Osteoblast (primary cell): ENCODE results near the gene MSANTD4. TPM values are rescaled to one million over a fixed set of nuclear protein-coding genes. Genes with fewer than 3 reads are reported as not detected.

ENCODE experiments used
- DNase-seq: peaks from one replicate; pipeline ENCODE4 v3.0.0; 2011; ENCODE audit warnings: low spot score, mixed read lengths; ENCODE audit not compliant: insufficient read length; ENCODE audit errors: missing footprints
- H2AFZ ChIP-seq: 2 replicates; pipeline ENCODE4 v1.6.0; 2011; ENCODE audit warnings: mild to moderate bottlenecking, low read length
- H3K27ac ChIP-seq: 2 replicates; pipeline ENCODE4 v1.5.1; 2011; ENCODE audit warnings: mild to moderate bottlenecking, low read depth, low read length, moderate library complexity
- H3K27me3 ChIP-seq: 2 replicates; pipeline ENCODE4 v1.6.0; 2012; ENCODE audit warnings: mild to moderate bottlenecking, control low read depth, inconsistent platforms, low read length, moderate library complexity; ENCODE audit not compliant: insufficient read depth
- H3K36me3 ChIP-seq: 2 replicates; pipeline ENCODE4 v1.5.1; 2011; ENCODE audit warnings: mild to moderate bottlenecking, low read length, control low read depth, moderate library complexity; ENCODE audit not compliant: insufficient read depth
- H3K4me1 ChIP-seq: 2 replicates; pipeline ENCODE4 v1.5.1; 2011; ENCODE audit warnings: mild to moderate bottlenecking, low read length, control low read depth, moderate library complexity; ENCODE audit not compliant: insufficient read depth
- H3K4me2 ChIP-seq: 2 replicates; pipeline ENCODE4 v1.6.0; 2011; ENCODE audit warnings: mild to moderate bottlenecking, low read length; ENCODE audit not compliant: insufficient read depth
- H3K4me3 ChIP-seq: fragments of 200-600 bp; sonication (generic); 3 replicates; pipeline ENCODE4 v1.5.1; 2012; ENCODE audit warnings: mild to moderate bottlenecking, low read length, inconsistent platforms; ENCODE audit not compliant: insufficient read depth
- H3K79me2 ChIP-seq: 2 replicates; pipeline ENCODE4 v1.6.0; 2012; ENCODE audit warnings: mild to moderate bottlenecking, low read length, control low read depth, inconsistent platforms; ENCODE audit not compliant: insufficient read depth
- H3K9me3 ChIP-seq: 2 replicates; pipeline ENCODE4 v1.5.1; 2011; ENCODE audit warnings: low read depth, low read length, control low read depth
- H4K20me1 ChIP-seq: 2 replicates; pipeline ENCODE4 v1.6.0; 2012; ENCODE audit warnings: mild to moderate bottlenecking, low read length, control low read depth; ENCODE audit not compliant: insufficient read depth
- CTCF ChIP-seq: IDR thresholded peaks from 2 replicates; pipeline ENCODE4 v1.5.1; 2011; ENCODE audit warnings: mild to moderate bottlenecking, low read depth, low read length, moderate library complexity; ENCODE audit errors: extremely low read depth
- total RNA-seq: library from RNA; depleted of rRNA; stranded (reverse); fragments of >200 nt; gene quantifications from 2 replicates; pipeline ENCODE4 v1.2.3, GENCODE V29; 2012

The MSANTD4 gene
- total RNA-seq, 1 donor = 34.4 TPM

GRCh38 chr11:106032861-106033260 lies 10.8 kb upstream of the MSANTD4 start:
- no peaks in the 10 kb centered on the region for H3K27me3 ChIP-seq
- H3K4me1 ChIP-seq = no peaks in the 10 kb centered on the region
- H3K4me2 ChIP-seq = no peak overlapping the region
- no peaks in the 10 kb centered on the region for H3K79me2 ChIP-seq
- H3K36me3 ChIP-seq = no peaks in the 10 kb centered on the region
- H3K9me3 ChIP-seq = no peaks in the 10 kb centered on the region
- H3K27ac ChIP-seq = no peak overlapping the region
- H4K20me1 ChIP-seq = no peaks in the 10 kb centered on the region
- no peak overlapping the region for H3K4me3 ChIP-seq
- no peak for TF ChIP-seq CTCF
- H2AFZ ChIP-seq = no peak overlapping the region
- DNase-seq = no peak

GRCh38 chr11:106031936-106032335 lies 9.9 kb upstream of the MSANTD4 start:
- Histone ChIP-seq H3K9me3 (no peaks in the 10 kb centered on the region), H3K79me2 (no peaks in the 10 kb centered on the region), H3K4me3 (no peak overlapping the region), H2AFZ (no peak overlapping the region), H4K20me1 (no peaks in the 10 kb centered on the region), H3K4me2 (no peak overlapping the region), H3K27me3 (no peaks in the 10 kb centered on the region), H3K27ac (no peak overlapping the region), H3K4me1 (no peaks in the 10 kb centered on the region), H3K36me3 (no peaks in the 10 kb centered on the region)
- DNase-seq = no peak
- TF ChIP-seq CTCF = no peak

GRCh38 chr11:106031202-106031810 lies 9.3 kb upstream of the MSANTD4 start:
- H3K4me2 ChIP-seq = no peak overlapping the region
- H3K9me3 ChIP-seq = no peaks in the 10 kb centered on the region
- H2AFZ ChIP-seq = no peak overlapping the region
- no peaks in the 10 kb centered on the region for H3K79me2 ChIP-seq
- DNase-seq = no peak
- H4K20me1 ChIP-seq = no peaks in the 10 kb centered on the region
- no peaks in the 10 kb centered on the region for H3K4me1 ChIP-seq
- no peak overlapping the region for H3K27ac ChIP-seq
- H3K27me3 ChIP-seq = no peaks in the 10 kb centered on the region
- no peaks in the 10 kb centered on the region for H3K36me3 ChIP-seq
- H3K4me3 ChIP-seq = no peak overlapping the region
- TF ChIP-seq CTCF = no peak

GRCh38 chr11:106030609-106031008 lies 8.6 kb upstream of the MSANTD4 start:
- no peak for TF ChIP-seq CTCF
- no peak for DNase-seq
- no peaks in the 10 kb centered on the region for H3K79me2 ChIP-seq
- H3K27ac ChIP-seq = no peak overlapping the region
- H3K36me3 ChIP-seq = no peaks in the 10 kb centered on the region
- H2AFZ ChIP-seq = no peak overlapping the region
- no peaks in the 10 kb centered on the region for H3K4me1 ChIP-seq
- H3K9me3 ChIP-seq = no peaks in the 10 kb centered on the region
- H3K27me3 ChIP-seq = no peaks in the 10 kb centered on the region
- no peaks in the 10 kb centered on the region for H4K20me1 ChIP-seq
- no peak overlapping the region for H3K4me2 ChIP-seq
- H3K4me3 ChIP-seq = no peak overlapping the region
